GM18519 (cell line): ENCODE measurements around the gene DCUN1D3.
"Not testable (repeated sequence)": the region's sequence is repeated elsewhere in the genome, so short reads cannot be mapped to it uniquely, and the experiment has no call there.

Source experiments
- ATAC-seq: cut with Tn5 transposase; IDR thresholded peaks from one replicate; pipeline ENCODE4 v1.9.1; 2021; ENCODE audit warnings: mild to moderate bottlenecking, moderate library complexity; ENCODE audit not compliant: unreplicated experiment, low FRiP score

The DCUN1D3 gene

GRCh38 chr16:20866801-20867200 is 33.4 kb downstream of the DCUN1D3 start:
- ATAC-seq = no peak

- no peak for ATAC-seq
Measured at GRCh38 chr16:20866145-20866772, 33.9 kb downstream of the DCUN1D3 start.

- no peak for ATAC-seq
Measured at GRCh38 chr16:20865420-20866131, 34.6 kb downstream of the DCUN1D3 start.

GRCh38 chr16:20864376-20864775 is 35.8 kb downstream of the DCUN1D3 start:
- ATAC-seq = not testable (repeated sequence)

- ATAC-seq = no peak
Measured at GRCh38 chr16:20862162-20862960, 37.8 kb downstream of the DCUN1D3 start.

GRCh38 chr16:20860995-20861394 is 39.2 kb downstream of the DCUN1D3 start:
- not testable (repeated sequence) for ATAC-seq

- ATAC-seq = no peak
Measured at GRCh38 chr16:20860361-20860760, 39.8 kb downstream of the DCUN1D3 start.

GRCh38 chr16:20859699-20860098 is 40.5 kb downstream of the DCUN1D3 start:
- ATAC-seq = no peak

GRCh38 chr16:20859229-20859628 is 40.9 kb downstream of the DCUN1D3 start:
- no peak for ATAC-seq

- ATAC-seq = no peak
Measured at GRCh38 chr16:20857281-20857680, 42.9 kb downstream of the DCUN1D3 start.

GRCh38 chr16:20854963-20855362 is 45.2 kb downstream of the DCUN1D3 start:
- no peak for ATAC-seq

- ATAC-seq = no peak
Measured at GRCh38 chr16:20853981-20854620, 46.1 kb downstream of the DCUN1D3 start.

GRCh38 chr16:20853143-20853542 is 47.0 kb downstream of the DCUN1D3 start:
- ATAC-seq = no peak

- ATAC-seq = no peak
Measured at GRCh38 chr16:20851601-20852000, 48.6 kb downstream of the DCUN1D3 start.

GRCh38 chr16:20850981-20851380 is 49.2 kb downstream of the DCUN1D3 start:
- ATAC-seq = no peak

GRCh38 chr16:20849589-20850390 is 50.4 kb downstream of the DCUN1D3 start:
- ATAC-seq = no peak

- ATAC-seq = no peak
Measured at GRCh38 chr16:20847550-20847949, 52.6 kb downstream of the DCUN1D3 start.

GRCh38 chr16:20846551-20846950 is 53.6 kb downstream of the DCUN1D3 start:
- no peak for ATAC-seq

- no peak for ATAC-seq
Measured at GRCh38 chr16:20846030-20846429, 54.1 kb downstream of the DCUN1D3 start.

- no peak for ATAC-seq
Measured at GRCh38 chr16:20844588-20844987, 55.6 kb downstream of the DCUN1D3 start.
